DMS114 treated with DMSO at 0.1 percent for 48 hours (cell line): ENCODE results near the gene ISL2.

Experiments
- DNase-seq: peaks from one replicate; lab custom pipeline; 2025; ENCODE audit not compliant: unreplicated experiment; lab: John Stamatoyannopoulos, UW

The ISL2 gene

DNA sequence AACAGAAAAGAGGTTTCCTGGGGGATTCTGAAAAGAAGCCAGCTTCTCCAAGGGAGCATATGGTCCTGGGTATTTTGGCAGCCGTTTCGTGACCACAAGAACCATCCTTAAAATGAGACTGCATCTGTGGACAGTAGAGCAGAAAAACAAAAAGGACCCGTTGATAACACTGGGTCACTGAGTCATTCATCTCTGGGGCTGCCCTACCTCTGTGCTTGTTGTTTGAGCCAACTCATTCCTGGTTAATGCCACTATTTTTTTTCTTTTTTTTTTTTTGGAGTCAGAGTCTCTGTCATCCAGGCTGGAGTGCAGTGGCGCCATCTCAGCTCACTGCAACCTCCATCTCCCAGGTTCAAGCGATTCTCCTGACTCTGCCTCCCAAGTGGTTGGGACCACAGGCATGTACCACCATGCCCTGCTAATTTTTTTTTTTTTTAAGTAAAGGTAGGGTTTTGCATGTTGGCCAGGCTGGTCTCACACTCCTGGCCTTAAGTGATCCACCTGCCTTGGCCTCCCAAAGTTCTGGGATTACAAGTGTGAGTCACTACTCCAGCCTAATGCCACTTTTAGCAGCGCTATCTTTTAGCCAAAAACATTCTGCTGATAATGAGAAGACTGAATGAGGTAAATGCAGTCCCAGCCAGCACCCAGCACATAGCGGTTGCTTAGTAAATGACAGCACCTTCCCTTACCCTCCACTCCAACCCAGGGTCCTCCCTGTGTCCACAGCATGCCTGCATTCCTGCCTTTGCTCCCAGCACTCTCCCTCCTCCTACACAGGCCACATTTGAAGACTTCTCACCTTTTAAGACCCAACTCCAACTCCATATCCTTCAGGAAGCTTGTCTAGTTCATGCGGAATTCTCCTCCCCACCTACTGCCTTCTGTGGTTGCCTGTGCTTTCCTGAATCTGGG is 9.1 kb upstream of the ISL2 start:
- DNase-seq, result no peak

GRCh38 chr15:76328106-76328696 is 8.4 kb upstream of the ISL2 start:
- DNase-seq, result no peak

DNA sequence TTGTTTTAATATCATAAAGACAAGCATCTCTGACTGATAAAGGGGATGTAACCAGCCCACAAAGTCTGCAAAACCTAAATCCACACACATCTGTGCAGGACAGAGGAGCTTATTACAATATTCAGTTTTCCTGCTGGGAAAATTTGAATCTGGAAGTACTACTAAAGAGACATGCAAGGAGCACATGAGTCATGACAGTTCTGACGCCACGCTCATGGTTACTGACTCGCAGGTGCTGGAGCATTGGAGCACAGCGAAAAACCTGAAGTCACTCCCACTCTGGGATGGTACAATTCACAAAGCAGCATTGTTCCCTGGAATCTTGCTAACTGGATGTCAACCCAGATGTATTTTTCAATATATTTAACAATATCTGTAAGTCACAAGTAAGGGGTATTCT is 7.6 kb upstream of the ISL2 start:
- no peak for DNase-seq

DNA sequence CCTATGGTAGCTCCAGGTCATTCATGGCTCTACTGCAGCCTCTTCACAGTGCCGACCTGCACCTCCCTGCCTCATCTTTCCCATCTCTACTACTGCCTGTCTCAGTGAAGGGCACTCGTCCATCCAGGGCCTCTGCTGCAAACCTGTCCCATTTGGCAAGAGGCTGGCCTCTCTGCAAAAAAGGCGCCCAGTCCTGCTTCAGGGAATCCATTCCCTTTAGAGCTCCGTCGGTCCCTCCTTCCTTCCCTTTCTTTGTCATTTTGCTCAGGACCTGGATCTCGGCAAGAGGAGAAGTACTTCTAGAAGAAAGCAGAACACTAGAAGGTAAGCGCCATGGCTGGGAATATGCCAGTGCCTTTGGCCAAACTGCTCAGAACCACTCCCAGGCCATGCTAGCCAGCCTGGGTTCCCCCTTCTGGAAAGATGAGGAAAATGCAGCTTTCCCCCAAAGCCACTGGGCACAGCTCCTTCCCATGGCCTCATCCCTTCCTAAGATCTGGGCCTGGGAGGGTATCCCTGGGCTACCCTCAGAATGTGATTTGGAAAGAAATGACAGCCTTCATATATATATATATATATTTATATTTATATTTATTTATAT is 6.4 kb upstream of the ISL2 start:
- peak; percentile 47 for DNase-seq

GRCh38 chr15:76332796-76333195 is 3.8 kb upstream of the ISL2 start:
- DNase-seq, result no peak

GRCh38 chr15:76333309-76333708 is 3.3 kb upstream of the ISL2 start:
- no peak for DNase-seq

GRCh38 chr15:76333720-76334437 is 2.7 kb upstream of the ISL2 start:
- DNase-seq, result no peak

DNA sequence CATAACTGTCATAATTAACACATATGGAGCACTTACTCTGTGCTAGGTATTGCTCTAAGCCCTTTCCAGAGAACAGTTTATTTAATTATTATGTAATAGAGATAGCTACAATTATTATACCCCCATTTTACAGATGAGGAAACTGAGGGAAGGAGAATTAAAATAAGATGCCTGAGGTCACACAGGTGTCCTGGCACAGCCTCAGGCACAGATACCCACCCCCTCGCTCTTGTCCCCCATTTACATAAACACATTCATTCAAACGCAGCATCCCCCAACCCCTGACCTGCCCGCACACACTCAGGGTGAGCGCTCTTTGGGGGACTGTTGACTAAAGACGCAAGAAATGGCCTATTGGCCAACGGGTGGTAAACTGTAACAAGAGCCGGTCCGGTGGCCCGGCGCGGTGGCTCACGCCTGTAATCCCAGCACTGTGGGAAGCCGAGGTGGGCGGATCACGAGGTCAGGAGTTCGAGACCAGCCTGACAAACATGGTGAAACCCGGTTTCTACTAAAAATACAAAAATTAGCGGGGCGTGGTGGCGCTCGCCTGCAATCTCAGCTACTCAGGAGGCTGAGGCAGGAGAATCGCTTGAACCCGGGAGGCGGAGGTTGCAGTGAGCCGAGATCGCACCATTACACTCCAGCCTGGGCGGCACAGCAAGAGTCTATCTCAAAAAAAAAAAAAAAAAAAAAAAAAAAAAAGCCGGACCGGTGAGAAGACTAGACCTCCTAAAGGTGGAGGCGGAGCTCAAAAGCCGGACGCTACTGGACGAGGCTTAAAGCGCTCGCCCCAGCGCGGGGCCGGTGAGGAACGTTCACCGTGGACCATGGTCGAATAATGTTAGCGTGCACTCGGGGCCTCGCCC is 1.9 kb upstream of the ISL2 start:
- DNase-seq, result no peak

DNA sequence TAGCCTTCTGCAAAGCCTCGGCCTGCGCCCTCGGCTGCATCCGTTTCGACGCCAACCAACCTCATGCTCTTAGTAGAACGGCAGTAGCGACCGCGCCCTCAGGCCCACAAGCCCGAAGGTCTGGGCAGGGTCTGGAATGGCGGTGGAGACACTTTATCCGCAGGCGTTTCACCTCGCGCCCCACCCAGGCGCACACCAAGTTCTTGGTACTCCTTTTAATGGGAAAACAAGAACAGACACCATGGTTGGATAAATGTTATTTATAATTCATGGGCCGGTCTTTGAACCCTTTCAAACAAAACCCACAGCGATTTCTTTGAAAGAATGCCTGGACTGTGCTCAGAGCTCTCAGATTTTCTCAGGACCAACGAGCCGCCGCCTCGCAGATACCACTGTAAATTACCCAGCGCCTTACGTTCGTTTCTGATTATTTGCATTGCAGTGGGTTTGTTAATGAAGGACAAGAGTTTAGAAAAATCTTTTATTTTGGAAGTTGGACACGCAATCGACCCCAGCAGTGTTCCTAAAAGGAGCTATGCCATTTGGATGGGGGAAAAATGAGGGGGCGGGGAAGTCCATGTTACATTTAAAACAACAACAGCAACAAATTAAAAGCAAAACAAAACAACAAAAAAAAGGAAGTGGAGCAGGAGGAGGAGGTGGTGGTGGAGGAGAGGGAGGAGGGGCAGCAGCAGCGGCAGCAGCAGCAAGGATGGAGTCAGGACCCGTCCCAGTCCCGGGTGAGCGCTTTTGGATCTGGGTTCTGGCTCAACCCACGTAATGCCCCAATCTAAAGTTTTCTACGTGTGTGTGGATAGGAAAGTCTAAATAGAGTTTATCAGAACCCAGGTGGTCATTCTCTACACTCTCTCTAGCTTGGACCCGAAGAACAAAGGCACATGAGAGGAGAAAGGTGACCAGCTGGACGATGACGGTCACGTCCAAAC is 993 bp upstream of the ISL2 start:
- peak; percentile 43 for DNase-seq

DNA sequence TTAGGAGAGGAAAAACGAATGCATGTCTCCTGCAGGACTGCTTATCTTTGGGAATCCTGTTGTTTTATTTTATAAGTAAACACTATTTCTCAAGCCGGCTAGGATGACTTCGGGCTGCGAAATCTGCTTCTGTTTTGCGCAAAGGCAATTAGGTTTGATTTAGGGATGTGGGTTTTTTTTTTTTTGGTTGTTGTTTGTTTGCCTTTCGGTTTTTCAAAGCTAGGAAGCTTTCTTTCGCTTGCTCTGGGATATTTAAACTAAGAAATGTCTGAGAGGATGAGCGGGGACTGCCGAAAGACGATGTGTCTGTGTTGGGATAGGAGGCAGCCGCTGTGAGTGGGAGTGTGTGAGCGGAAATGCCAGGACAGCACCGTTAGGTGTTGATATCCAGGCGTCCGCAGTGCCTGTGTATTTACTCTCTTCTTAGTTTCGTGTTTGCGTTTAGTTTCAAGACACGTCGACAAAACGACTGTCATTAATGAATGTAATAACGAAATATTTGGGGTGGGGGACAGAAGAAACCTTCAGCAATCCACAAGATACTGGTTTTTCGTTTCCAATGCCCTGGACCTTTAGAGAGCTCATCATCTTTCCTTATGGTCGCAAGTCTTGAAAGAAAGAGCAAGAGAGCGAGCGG is 604 bp downstream of the ISL2 start:
- DNase-seq, result peak; percentile 43

DNA sequence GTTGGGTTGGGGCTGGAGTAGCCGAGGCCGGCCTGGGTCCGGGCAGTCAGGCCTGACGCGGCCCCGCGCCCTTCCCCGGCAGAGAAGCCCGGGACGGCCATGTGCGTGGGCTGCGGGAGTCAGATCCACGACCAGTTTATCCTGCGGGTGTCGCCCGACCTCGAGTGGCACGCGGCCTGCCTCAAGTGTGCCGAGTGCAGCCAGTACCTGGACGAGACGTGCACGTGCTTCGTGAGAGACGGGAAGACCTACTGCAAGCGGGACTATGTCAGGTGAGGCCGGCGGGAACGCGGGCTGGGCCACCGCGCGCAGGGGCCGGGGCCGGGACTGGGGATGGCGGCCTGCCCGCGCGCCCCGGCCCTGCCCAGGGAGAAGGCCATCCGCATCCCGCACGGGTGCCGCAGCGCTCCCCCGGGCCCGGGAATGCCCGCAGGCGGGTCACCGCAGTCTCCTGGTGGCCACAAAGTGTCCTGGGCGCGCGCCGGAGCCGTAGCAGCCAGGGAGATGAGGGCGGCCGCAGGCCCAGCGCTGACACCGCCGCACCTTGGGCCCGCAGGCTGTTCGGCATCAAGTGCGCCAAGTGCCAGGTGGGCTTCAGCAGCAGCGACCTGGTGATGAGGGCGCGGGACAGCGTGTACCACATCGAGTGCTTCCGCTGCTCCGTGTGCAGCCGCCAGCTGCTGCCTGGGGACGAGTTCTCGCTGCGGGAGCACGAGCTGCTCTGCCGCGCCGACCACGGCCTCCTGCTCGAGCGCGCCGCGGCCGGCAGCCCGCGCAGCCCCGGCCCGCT is 1.3 kb downstream of the ISL2 start:
- DNase-seq, result no peak

GRCh38 chr15:76338486-76339304 is 2.1 kb downstream of the ISL2 start:
- DNase-seq, result no peak

GRCh38 chr15:76339305-76340197 is 3.0 kb downstream of the ISL2 start:
- peak; percentile 54 for DNase-seq

- DNase-seq, result peak; percentile 43
These were observed 3.7 kb downstream of the ISL2 start for GRCh38 chr15:76340198-76340802.

- DNase-seq, result peak; percentile 29
These were observed 4.3 kb downstream of the ISL2 start for GRCh38 chr15:76340803-76341365.
